ENCODE data around the gene ZBTB7A. TPM values are rescaled to one million over a fixed set of nuclear protein-coding genes. Genes with fewer than 3 reads are reported as not detected.
A peak's percentile ranks its signal among the peaks of the same experiment; 100 is the strongest.

Gene ZBTB7A
- total RNA-seq, 2 experiments from 2014 or later = 46.6 TPM

DNA sequence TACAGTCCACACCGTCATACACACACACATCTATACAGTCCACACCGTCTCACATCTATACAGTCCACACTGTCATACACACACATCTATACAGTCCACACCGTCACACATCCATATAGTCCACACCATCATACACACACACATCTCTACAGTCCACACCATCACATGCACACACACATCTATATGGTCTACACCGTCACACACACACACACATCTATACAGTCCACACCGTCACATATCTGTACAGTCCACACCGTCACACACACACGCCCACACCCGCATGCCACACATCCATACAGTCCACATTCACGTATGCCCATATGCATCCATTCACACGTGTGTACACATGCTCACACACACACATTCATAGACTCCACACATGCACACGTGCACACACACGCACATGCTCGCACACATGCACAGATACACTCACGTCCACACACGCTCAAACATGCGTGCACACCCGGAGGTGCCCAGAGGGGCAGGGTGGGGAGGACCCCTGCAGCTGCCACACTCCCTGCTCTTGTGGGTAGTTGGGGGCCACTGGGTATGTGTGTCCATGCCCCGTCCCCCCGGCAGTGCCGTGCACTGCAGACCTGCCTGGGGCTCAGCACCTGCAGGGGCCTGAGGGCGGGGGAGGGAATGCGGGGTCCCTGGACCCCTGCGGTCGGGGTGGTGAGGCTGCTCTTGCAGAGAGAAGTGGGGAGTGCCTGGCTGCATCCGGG lies 30.0 kb downstream of the ZBTB7A start:
- TF ChIP-seq, protein P1, sequence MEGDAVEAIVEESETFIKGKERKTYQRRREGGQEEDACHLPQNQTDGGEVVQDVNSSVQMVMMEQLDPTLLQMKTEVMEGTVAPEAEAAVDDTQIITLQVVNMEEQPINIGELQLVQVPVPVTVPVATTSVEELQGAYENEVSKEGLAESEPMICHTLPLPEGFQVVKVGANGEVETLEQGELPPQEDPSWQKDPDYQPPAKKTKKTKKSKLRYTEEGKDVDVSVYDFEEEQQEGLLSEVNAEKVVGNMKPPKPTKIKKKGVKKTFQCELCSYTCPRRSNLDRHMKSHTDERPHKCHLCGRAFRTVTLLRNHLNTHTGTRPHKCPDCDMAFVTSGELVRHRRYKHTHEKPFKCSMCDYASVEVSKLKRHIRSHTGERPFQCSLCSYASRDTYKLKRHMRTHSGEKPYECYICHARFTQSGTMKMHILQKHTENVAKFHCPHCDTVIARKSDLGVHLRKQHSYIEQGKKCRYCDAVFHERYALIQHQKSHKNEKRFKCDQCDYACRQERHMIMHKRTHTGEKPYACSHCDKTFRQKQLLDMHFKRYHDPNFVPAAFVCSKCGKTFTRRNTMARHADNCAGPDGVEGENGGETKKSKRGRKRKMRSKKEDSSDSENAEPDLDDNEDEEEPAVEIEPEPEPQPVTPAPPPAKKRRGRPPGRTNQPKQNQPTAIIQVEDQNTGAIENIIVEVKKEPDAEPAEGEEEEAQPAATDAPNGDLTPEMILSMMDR (IDR thresholded peaks at IDR 0.05) = no peak

DNA sequence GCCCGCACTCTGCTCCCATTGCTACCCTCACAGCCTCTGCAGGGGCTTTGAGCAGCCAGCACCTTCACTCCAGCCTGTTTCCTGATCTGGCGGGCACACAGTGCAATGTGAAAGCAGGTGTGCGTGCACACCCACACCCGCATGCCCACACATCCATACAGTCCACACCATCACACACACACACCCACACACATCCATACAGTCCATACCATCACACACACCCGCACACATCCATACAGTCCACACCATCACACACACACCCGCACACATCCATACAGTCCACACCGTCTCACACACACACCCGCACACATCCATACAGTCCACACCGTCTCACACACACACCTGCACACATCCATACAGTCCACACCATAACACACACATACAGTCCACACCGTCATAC lies 31.1 kb downstream of the ZBTB7A start:
- TF ChIP-seq, protein P1 (IDR thresholded peaks at IDR 0.05) = no peak
- intact Hi-C loops (cut with micrococcal nuclease) = no loop called here
- ATAC-seq = peak; percentile 27
- H3K4me3 Mint-ChIP-seq = no peak overlapping the region
- H3K36me3 Mint-ChIP-seq (ENCODE audit: low read depth) = peaks cover 8% of the 10 kb centered on the region
- ChIA-PET POLR2A (interaction anchor here (0.9 kb wide), 1 partner anchor 52 kb away, joined by 3 read pairs; no protein-coding TSS in a partner anchor), CTCF (no interaction called here)
- no peaks in the 10 kb centered on the region for H3K4me1 Mint-ChIP-seq (ENCODE audit: low read depth)
- no peak for DNase-seq
- H3K27ac Mint-ChIP-seq = no peak overlapping the region
- H3K9me3 Mint-ChIP-seq = no peaks in the 10 kb centered on the region
- H3K27me3 Mint-ChIP-seq = no peaks in the 10 kb centered on the region

More for the DNA sequence above, 30.0 kb downstream of the ZBTB7A start:
- no peaks in the 10 kb centered on the region for H3K27me3 Mint-ChIP-seq
- H3K36me3 Mint-ChIP-seq (ENCODE audit: low read depth) = peaks cover 8% of the 10 kb centered on the region
- POLR2A ChIA-PET = no interaction called here
- no peaks in the 10 kb centered on the region for H3K4me1 Mint-ChIP-seq (ENCODE audit: low read depth)
- DNase-seq = no peak
- CTCF ChIA-PET = no interaction called here
- peak; percentile 12 for ATAC-seq
- intact Hi-C loops (cut with micrococcal nuclease) = no loop called here
- no peaks in the 10 kb centered on the region for H3K9me3 Mint-ChIP-seq
- no peak overlapping the region for H3K27ac Mint-ChIP-seq
- H3K4me3 Mint-ChIP-seq = no peak overlapping the region

DNA sequence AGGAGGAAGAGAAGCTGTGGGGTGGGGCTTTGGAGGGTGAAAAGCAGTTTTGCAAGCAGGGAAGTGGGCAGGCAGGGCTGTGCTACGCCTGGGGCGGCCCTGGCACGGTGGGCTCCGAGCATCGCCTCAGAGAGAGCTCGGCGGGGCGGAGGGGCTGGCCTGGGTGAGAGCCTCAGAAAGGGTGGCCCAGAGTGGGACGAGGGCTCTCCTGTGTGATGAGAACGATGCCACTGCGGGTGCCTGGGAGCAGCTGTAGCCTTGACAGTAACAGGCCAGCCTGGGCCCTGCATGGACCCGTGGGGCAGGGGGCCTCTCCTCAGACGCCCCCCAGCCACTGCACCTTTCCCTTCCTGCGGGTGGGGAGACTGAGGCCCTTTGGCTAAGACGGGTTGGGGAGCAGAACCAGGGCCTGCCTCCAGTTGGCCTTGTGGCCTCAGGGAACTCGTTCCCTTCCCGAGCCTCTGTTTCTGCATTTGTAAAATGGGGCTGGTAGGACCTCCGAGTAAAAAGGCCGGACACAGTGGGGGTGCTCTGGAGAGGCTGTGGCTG lies 31.6 kb downstream of the ZBTB7A start:
- no peak overlapping the region for H3K4me3 Mint-ChIP-seq
- H3K27ac Mint-ChIP-seq = peak overlapping the region; percentile 30
- intact Hi-C loops (cut with micrococcal nuclease) = no loop called here
- DNase-seq (no peak), ATAC-seq (no peak)
- ChIA-PET POLR2A (interaction anchor here (0.6 to 0.9 kb wide), 2 partner anchors 16 to 52 kb away, joined by 3 read pairs; no protein-coding TSS in a partner anchor), CTCF (no interaction called here)
- no peaks in the 10 kb centered on the region for H3K27me3 Mint-ChIP-seq
- no peaks in the 10 kb centered on the region for H3K9me3 Mint-ChIP-seq
- no peaks in the 10 kb centered on the region for H3K4me1 Mint-ChIP-seq (ENCODE audit: low read depth)
- H3K36me3 Mint-ChIP-seq (ENCODE audit: low read depth) = peaks cover 4% of the 10 kb centered on the region
- TF ChIP-seq, protein P1 (IDR thresholded peaks at IDR 0.05) = no peak

DNA sequence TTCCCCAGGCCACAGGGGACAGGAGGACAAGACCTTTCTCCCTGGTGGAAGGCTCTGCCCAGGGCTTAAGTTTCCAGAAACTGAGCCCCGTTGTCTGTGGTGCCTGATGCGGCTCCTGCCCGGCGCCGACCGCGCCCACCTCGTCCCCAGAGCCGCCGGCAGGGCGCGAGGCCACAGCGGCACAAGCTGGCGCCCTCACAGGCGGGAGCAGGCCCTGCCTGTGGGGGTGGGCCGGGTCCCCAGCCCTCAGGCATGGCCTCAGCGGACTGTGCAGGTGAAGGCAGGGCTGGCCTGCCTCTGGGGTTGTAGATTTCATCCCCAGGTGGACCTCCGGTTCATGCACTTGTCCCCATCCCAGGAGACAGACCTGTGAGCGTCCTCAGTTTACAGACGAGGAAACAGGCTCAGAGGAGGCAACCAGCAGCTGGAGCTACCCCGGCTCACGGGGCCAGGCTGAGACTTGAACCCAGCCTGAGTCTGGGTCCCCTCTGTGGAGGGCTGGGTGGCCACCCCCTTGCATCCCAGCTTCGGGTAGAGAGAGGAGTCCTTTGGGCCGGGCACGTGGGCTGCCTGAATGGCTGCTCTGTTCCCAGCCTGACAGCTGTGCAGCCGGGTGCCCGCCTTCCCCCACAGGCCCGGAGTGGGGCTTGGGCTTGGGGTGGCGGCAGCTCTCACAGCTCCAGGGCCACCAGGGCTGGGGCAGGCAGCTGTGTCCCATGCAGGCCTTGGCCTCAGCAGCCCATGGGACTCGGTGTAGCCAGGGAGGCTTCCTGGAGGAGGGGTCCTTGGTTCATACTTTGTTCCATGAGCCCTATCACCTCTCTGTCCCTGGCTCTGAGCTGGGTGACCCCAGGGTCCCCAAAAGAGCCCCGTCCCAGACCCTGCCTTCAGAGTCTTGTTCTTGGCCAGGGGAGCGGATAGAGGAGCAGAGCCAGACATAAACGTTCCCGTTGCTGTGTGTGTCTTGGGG lies 32.4 kb downstream of the ZBTB7A start:
- Mint-ChIP-seq H3K27me3 (no peaks in the 10 kb centered on the region), H3K36me3 (ENCODE audit: low read depth) (peaks cover 4% of the 10 kb centered on the region), H3K9me3 (no peaks in the 10 kb centered on the region), H3K4me3 (no peak overlapping the region), H3K4me1 (ENCODE audit: low read depth) (no peaks in the 10 kb centered on the region), H3K27ac (peak overlapping the region; percentile 30)
- ChIA-PET POLR2A (interaction anchor here (0.6 to 0.9 kb wide), 2 partner anchors 16 to 51 kb away, joined by 3 read pairs; no protein-coding TSS in a partner anchor), CTCF (no interaction called here)
- ATAC-seq (no peak), DNase-seq (no peak)
- TF ChIP-seq, protein P1 (IDR thresholded peaks at IDR 0.05) = no peak
- intact Hi-C loops (cut with micrococcal nuclease) = no loop called here

All from activated CD8-positive, alpha-beta T cell treated with anti-CD3 and anti-CD28 coated beads for 36 hours (primary cell).